NK-92 (cell line): ENCODE data around the gene MAGED2.
"Not testable (repeated sequence)": the region's sequence is repeated elsewhere in the genome, so short reads cannot be mapped to it uniquely, and the experiment has no call there.

Source experiments
- DNase-seq: peaks from one replicate; lab custom pipeline; 2025; ENCODE audit not compliant: unreplicated experiment; lab: John Stamatoyannopoulos, UW

Gene MAGED2, protein sequence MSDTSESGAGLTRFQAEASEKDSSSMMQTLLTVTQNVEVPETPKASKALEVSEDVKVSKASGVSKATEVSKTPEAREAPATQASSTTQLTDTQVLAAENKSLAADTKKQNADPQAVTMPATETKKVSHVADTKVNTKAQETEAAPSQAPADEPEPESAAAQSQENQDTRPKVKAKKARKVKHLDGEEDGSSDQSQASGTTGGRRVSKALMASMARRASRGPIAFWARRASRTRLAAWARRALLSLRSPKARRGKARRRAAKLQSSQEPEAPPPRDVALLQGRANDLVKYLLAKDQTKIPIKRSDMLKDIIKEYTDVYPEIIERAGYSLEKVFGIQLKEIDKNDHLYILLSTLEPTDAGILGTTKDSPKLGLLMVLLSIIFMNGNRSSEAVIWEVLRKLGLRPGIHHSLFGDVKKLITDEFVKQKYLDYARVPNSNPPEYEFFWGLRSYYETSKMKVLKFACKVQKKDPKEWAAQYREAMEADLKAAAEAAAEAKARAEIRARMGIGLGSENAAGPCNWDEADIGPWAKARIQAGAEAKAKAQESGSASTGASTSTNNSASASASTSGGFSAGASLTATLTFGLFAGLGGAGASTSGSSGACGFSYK

DNA sequence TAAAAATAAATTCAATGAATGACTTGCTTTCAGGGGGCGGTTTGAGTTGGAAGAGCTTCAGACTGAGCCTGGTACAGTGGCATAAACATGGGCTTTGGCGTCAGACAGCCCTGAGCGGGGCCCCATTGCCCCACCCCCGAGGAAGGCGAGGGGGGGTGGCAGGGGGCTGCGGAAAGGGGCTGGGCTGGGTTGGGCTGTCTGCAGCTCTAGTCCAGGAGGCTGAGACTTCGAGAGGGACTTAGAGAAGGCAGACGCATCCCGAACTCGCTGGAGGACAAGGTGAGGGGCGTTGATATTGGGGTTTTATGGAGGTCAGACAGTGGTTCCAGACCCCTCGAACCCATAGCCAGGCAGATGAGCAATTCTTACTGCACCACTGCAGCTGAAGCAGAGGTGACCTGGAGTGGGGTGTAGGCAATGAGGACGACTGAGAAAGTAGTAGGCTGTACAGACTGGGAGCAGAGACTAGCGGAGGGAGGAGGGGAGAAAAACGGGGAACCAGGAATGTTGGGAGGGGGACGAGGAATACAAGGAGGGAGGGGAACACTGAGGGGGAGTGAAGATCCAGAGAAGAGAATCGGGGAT, at the start of gene MAGED2:
Gene MAGED2 (plus strand): TSS at position 222 of the 585 bp plus-strand sequence. CDS start 1,587 bp downstream, outside the sequence.
- DNase-seq, result no peak

DNA sequence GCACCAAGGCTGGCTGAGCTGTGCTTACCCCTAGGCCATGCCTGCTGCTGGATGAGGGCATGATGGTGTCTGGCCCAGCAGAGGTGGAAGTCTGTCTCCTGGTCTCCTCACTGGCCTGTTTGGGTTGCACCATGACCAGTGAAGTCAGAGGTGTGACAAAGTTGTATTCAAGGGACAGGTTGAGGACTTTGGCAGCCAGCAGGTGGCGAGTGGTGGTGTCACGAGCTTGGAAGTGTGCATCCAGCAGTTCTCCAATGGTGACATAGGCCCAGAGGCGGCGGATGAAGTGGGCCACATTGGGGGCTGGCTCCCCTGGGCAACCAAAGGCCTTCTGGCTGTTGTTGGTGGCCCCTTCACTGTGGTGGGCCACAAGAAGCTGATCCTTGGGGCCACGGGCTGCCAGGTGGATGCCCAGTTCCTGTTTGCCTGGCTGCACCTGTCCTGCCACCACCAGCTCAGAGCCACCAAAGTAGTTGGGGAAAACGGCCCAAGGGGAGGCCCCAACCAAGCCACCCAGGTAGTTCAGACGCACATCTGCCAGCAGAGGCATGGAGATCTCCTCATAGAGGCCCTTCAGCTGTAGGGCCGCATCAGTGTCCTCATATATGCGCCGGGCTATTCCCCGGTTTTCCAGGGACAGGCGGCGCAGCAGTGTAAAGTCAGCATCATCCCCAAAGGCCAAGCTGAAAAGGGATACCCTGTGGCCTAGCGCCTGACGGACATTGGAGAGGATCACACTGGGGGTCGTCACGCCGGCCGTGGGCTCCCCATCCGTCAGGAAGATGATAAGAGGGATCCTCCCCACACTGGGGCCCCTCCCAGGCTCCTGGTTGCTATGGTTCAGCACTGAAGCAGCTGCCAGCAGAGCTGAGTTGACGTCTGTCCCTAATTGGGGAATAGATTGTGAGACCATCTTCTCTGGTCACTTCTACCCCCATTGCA, 49.2 kb upstream of the MAGED2 start:
- no peak for DNase-seq

DNA sequence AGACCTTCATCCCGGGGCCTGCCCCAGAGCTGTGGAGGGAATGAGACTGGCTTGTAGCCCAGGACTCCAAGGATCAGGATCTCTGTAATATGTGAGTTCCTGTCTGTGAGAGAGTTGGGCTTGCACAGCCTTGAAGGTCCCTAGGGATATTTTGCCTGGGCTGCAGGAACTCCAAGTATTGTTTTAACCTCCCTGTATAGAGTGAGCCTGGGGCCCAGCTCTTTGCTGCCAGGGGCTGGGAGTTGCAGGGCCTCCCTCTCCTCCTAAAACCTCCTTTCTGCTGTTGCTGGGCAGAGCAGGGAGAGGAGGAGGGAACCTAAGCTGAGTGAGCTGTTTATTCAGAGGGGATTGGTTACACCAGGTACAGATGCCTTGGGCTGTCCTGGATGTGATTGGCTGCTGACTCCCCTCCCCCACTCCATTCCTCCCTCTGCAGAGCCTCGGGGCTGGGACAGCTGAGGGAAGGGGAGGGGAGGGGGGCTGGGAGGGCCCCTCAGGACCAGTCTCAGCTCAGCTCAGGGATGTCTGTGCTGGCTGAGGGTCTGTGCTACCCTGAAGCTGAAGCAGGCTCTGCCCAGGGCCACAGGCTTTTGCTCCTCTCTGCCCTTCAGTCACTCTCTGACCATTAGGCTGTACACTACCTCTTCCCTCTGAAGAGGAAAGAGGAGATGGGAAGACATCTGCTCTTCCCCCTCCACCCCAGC, 33.0 kb upstream of the MAGED2 start:
- not testable (repeated sequence) for DNase-seq

DNA sequence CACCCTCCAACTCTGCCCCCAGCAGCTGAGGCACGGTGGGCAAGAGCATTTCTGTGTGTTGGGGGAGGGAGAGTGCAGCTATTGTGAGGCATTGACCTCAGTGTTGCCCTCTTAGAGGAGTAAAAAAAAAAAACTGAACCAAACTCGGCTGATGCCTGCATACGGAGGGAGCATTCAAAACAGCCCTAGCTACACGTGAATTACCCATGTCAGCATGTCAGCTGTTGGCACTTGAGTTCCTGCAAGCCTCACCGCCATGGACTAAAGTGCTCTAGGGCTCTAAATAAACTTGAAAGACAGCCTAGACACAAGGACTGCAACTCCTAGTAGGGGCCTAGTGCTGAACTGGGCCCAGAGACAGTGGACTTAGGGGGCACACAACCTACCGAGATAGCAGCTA, 31.5 kb upstream of the MAGED2 start:
- DNase-seq, result no peak

DNA sequence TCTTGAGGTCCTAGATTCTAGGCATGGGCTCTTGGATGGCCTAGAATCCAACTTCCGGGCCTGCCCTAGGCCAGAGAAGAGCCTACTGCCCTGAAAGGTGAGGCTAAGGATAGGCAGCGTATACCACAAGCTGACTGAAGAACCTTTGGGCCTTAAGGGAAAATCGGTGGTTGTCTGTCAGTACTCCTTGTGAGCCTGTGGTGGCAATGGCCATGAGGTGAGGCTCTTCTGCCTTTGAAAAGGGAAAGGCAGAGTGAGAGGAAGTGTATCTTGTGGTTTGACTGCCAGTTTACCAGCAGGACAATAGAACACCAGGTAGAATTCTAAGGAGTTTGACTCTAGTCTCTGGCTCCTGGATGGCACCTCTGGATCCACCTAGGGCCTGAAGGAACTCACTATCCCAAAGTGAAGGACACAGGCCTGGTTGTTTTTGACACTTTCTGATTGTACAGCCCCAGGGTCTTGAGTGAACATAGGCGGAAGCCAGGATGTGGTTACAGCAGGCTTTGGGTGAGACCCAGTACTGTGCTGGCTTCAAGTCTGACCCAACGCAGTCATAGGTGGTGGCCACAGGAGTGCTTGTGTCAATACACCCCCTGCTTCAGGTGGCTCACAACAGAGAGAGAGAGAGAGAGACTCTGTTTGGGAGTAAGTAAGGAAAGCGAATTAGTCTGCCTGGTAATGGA, 30.4 kb upstream of the MAGED2 start:
- no peak for DNase-seq

DNA sequence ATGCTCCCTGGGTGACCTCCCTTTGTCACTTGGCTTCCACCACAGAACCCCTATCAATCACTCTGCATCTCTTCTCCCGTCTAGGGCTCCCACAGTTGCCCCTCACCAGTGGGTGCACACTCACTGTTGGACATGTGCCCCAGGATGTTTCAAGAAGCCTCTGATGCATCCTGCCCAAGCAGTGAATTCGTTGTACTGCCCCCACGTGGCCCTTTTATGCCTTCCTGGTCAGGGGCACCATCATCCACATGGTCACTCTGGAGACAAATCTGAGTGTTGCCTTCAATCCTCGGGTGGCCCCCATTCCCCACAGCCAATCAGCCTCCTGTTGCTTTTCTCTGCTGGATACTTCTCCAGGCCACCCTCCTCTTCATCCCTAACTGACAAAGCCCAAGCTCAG, 21.6 kb upstream of the MAGED2 start:
- DNase-seq, result no peak

DNA sequence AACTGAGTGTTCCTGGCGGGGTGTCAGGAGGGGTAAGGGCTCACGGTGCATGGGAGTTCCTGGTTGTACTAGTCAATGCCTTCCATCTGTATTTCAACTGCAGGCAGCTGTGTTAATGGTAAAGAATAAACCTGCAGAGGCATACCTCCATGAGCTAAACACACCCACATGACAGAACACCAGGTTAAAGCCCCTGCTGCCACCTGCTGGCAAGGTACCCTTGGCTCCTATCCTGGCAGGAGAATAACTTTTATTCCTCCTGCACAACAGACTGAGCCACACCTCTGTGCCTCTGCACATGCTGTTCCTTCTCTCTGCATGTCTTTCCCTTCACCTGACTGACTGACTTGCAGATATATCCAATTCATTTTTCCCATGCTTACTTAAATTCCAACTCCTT, 20.6 kb upstream of the MAGED2 start:
- no peak for DNase-seq

DNA sequence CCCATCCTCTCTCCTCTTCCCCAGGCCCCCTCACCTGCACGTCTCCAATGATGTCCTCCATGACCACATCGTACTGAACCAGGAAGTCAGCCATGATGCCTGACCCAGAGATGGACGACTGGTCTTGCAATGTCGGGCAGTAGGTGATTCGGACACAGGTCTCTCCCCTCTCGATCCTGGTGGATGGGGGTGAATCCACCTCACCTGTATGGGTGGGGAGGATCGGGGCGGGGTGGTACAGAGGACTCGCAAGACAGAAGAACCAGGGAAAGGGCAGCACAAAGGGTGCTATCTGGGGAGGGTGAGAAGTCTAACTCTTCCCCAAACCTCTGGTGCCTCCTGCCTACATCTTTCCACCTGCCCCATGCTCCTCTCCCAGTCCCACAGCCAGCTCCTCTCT, 19.1 kb upstream of the MAGED2 start:
- DNase-seq, result no peak

DNA sequence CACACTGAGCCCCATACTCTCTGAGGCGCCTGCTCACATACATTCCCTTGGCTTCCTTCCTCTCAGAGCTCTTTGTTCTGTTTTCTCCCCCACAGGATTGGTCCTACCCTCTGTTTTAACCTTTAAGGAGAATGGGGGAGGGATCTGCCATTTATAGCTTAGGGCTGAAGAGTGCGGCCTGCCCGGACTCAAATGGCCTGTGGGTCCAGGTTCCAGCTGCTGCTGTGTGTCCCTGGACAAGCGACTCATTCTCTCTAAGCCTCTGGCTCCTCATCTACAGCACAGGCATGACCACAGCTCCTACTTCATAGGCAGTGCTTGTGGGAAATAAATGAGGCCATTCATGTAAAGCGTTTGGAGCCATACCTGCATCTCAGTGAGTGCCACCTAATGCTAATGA, 18.1 kb upstream of the MAGED2 start:
- DNase-seq, result not testable (repeated sequence)

DNA sequence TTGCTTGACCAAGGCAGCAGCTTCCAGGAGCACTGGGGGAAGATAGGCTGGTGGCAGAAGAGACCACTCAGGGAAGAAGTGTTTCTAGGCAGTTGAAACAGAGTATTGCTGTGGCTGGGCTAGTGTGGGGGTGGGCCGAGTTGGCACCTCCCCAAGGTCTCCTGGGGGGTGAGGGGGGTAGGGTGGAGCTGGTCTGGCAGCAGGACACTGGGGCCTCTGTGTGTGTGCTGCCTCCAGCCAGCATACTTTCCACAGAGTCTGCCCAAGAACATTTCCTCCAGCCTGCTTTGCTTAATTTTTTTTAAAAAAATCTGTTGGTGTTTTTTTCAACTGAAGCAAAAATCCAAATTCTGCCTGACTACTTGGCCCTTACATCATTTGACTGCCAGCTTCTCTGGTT, 13.5 kb upstream of the MAGED2 start:
- no peak for DNase-seq

DNA sequence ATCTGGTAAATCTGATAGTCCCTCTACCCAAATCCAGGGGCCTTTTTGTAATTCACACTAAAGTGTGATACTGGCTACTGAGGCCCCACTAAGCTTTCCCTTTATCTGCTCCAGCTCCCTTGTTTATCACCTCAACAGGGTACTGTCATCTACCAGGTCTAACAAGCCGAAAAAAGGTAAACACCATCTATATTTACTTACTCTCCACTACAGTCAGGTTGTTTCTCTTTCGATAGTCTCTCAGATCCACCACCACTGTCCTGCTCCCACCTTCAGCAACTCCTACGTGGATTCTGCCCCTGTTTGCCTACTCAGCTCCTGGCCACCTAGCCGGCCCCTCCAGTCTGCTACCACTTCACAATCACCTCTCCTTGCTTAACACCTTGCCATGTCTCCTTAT, 12.8 kb upstream of the MAGED2 start:
- no peak for DNase-seq

DNA sequence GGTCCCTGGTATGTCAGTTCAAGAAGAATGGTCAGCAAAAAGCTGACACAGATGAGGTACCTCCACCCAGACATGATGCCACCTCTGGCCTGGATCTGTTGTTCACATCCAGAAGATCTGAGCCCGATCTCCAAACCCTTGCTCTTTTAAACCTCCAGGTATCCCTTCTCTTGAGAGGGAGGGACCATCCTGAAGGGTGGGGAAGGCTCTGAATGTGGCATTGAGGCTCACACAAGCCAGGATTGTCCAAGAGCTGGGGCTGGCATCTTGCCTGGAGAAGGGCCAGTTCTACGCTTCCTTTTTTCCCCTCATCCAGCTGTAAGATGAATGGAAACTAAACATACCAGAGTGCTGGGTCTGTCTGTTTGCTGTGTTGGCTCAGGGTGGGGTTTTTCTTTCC, 9.4 kb upstream of the MAGED2 start, which contains the start of gene ITIH6:
Gene ITIH6 (minus strand): TSS at position 119 of the 400 bp plus-strand sequence. CDS start 45 bp downstream, at position 74.
- DNase-seq, result no peak

DNA sequence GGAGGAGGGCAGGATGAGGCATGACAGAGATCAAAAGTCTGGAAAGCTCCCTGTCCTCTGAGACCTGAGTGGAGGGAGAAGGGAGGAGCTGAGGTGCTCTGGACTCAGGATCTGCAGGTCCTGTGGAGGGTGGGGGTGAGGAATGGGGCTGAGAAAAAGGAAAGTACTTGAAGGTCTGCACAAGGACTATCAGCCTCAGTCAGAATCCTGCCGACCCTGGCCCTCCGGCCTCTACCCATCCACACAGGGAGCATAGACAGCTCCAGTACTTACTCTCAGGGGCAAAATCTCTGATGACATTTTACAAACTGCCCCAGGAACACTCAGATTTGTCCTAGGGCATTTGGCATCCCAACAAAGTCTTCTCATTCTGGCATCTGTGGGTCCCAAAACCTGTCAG, 8.5 kb upstream of the MAGED2 start:
- no peak for DNase-seq

DNA sequence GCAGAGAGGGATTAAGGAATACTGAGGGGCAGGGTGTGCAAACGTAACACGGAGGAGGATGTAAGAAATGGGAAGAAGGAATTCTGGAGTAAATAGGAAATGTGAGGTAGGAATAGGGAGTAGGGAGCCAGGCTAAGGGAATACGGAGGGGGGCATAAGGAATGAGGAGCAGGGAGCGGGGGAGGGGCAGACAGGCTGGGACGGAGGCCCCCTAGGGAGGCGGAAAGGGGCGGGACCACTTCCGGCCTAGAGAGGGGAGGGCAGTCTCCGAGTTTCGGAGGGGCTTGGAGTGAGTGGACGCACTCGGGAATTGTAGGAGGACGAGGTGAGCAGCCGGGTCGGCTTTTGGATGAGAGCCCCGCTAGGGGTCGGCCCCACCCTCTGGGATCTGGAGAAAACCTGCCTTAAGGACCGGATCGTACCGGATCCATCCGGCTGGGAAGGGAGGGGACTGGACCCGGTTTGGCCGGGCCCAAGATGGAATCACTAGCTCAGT, 612 bp downstream of the MAGED2 start:
- no peak for DNase-seq

DNA sequence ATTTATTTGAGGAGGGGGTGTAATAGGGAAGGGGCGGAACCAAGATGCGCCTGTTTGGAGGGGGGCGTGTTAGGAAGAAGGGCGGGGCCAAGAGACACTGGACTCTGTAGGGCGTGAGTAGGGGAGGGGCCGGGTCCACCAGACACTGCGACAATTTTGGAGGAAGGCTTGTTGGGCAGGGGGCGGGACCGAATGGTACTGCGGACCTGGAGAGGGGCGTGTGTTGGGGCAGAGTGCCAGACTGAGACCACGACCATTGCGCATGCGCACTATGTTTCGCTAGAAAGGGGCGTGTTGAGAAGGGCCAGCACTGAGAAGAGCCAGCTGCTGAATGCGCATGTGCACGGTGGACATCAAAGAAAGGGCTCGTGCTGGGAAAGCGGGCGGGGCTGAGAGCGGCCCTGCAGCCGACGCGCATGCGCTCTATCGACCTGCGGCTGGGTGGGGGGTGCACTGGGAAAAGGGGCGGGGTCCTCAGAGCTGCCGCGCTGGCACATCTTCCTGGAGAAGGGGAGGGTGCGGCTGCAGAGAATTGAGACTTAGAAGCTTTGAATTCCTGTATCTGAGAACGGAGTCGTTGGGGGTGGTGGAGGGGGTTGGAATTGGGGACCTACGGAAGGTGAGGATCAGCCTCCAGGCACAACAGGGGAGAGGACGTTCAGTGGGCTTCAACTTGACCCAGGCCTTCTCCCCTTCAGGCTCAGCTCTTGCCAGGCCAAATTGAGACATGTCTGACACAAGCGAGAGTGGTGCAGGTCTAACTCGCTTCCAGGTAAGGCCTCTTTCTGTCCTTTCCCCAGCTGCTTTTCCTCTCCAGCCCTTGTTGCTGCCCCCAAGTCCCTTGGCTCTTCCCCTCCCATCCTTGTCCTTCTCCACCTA, 1.3 kb downstream of the MAGED2 start:
- DNase-seq, result peak; percentile 56

DNA sequence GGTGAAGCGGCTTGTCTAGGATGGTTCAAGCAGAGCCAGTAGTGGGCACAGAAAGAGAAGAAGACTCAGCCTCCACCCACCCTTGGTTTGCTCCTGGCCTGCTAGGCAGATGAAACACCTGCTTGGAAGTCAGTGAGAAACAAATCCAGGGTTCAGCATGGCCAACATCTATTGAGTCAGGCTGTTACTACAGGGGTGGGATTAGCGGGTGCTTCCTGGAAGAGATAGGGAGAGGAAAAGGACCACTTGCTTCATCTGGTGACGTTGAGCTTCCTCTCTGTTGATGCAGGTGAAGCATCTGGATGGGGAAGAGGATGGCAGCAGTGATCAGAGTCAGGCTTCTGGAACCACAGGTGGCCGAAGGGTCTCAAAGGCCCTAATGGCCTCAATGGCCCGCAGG, 3.0 kb downstream of the MAGED2 start:
- DNase-seq, result no peak

DNA sequence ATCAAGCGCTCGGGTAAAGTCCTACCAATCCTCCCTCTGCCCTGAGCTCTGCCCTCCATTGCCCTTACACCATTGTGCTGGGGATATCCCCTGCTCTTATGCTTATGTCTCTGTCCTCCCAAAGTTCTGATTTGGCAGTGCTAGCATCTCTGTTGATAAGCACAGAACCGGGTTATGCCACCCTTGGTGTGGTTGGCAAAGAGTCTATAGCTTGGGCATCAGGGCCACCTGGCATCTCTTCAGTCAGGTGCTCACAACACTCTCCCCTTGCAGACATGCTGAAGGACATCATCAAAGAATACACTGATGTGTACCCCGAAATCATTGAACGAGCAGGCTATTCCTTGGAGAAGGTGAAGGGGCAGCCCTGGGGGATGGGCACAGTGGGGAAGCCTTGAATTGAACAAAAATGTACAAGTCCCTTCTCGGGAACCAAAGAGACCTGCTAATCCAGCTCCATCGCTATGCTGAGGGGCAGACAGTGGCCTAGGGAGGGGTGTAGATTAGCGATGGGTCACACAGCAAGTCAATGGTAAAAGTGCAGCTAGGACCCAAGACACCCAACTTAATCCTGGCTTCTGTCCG, 3.8 kb downstream of the MAGED2 start:
- DNase-seq, result no peak

DNA sequence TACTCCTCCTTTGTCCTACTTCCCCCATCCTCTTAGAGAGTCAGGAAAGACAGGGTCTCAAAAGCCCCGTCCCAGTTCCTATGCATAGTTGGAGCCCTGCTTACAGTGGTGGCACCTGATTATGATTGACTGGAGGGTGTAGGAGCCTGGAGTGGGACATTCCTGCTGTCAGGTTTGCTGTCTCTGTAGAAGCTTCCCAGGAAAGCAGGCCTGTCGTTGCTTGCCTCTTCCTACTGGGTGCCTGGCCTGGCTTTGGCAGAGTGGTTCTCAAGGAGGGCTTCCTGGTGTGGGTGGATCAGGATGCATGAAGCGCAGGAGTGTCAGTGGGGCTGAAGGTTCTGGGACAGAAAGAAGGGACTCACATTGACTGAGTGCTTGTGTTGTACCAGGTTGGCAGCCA, 4.8 kb downstream of the MAGED2 start:
- no peak for DNase-seq
